SK-N-SH (cell line): ENCODE data around the gene GRB10. TPM values are rescaled to one million over a fixed set of nuclear protein-coding genes. Genes with fewer than 3 reads are reported as not detected.

Experiments
- CTCF ChIA-PET: fragments of 300-600, 350-600 bp; formaldehyde crosslinking; extraction: SDS; loops from one replicate; lab custom pipeline; 2021; lab: Yijun Ruan, JAX
- POLR2A ChIA-PET: fragments of 350-600 bp; sonication (Branson Sonifier 250); formaldehyde crosslinking; extraction: SDS; loops from one replicate; lab custom pipeline; 2020; ENCODE audit warnings: antibody characterized with exemption, inconsistent platforms; lab: Yijun Ruan, JAX
- DNase-seq: peaks from one replicate; pipeline ENCODE4 v3.0.0; 2012
- H2AFZ ChIP-seq: fragments of 200-600 bp; sonication (generic); 2 replicates; pipeline ENCODE4 v1.8.1; 2016; ENCODE audit warnings: antibody characterized with exemption, mild to moderate bottlenecking, low read depth
- H3F3A ChIP-seq: fragments of 200-600 bp; sonication (generic); replicated peaks from 2 replicates; pipeline ENCODE3; 2016; ENCODE audit warnings: antibody characterized with exemption, mild to moderate bottlenecking; ENCODE audit not compliant: insufficient read depth
- H3K27ac ChIP-seq, 2 experiments: fragments of 200-500 bp in 1 of 2; fragments of 200-600 bp in 1 of 2; sonication (Bioruptor generic) in 1 of 2; sonication (generic), shearing (Covaris generic) in 1 of 2; 2 replicates each; pipeline versions ENCODE4 v1.5.1 to v1.6.1; 2014 to 2016; ENCODE audit warnings: low read depth in 2 of 2, inconsistent platforms in 1 of 2, low read length in 1 of 2, mild to moderate bottlenecking in 1 of 2, mixed read lengths in 1 of 2
- H3K27me3 ChIP-seq: fragments of 200-600 bp; sonication (generic), shearing (Covaris generic); 2 replicates; pipeline ENCODE4 v1.6.1; 2016; ENCODE audit warnings: mixed run types; ENCODE audit not compliant: insufficient read depth
- H3K36me3 ChIP-seq, 2 experiments: fragments of 200-500 bp in 1 of 2; fragments of 200-600 bp in 1 of 2; sonication (Bioruptor generic) in 1 of 2; sonication (generic) in 1 of 2; replicated peaks in 1 of 2; 2 replicates each; pipeline versions ENCODE3 to v1.5.1; 2014 to 2016; ENCODE audit warnings: low read length in 1 of 2, mild to moderate bottlenecking in 1 of 2; ENCODE audit not compliant: insufficient read depth in 2 of 2, control insufficient read depth in 1 of 2
- H3K4me1 ChIP-seq, 2 experiments: fragments of 200-500 bp in 1 of 2; fragments of 200-600 bp in 1 of 2; sonication (Bioruptor generic) in 1 of 2; sonication (generic), shearing (Covaris generic) in 1 of 2; 2 replicates each; pipeline versions ENCODE4 v1.5.1 to v1.6.1; 2014 to 2016; ENCODE audit warnings: low read depth in 1 of 2, low read length in 1 of 2, mixed run types in 1 of 2; ENCODE audit not compliant: insufficient read depth in 2 of 2, control insufficient read depth in 1 of 2
- H3K4me2 ChIP-seq: fragments of 200-600 bp; sonication (generic), shearing (Covaris generic); 2 replicates; pipeline ENCODE4 v1.6.1; 2017; ENCODE audit warnings: mixed run types
- H3K4me3 ChIP-seq, 2 experiments: fragments of 200-500 bp in 1 of 2; fragments of 200-600 bp in 1 of 2; sonication (Bioruptor generic) in 1 of 2; sonication (generic), shearing (Covaris generic) in 1 of 2; 2 replicates each; pipeline versions ENCODE4 v1.5.1 to v1.8.1; 2014 to 2016; ENCODE audit warnings: low read depth in 2 of 2, inconsistent platforms in 1 of 2, low read length in 1 of 2, mild to moderate bottlenecking in 1 of 2, mixed read lengths in 1 of 2, moderate library complexity in 1 of 2
- H3K79me2 ChIP-seq: fragments of 200-600 bp; sonication (generic); 2 replicates; pipeline ENCODE4 v1.8.1; 2017; ENCODE audit warnings: mild to moderate bottlenecking; ENCODE audit not compliant: insufficient read depth
- H3K9ac ChIP-seq: fragments of 200-600 bp; sonication (generic); 2 replicates; pipeline ENCODE4 v1.6.1; 2017; ENCODE audit warnings: mixed run types
- H3K9me2 ChIP-seq: fragments of 200-600 bp; sonication (generic); 2 replicates; pipeline ENCODE4 v1.6.1; 2017; ENCODE audit warnings: mixed run types
- H3K9me3 ChIP-seq: fragments of 200-600 bp; sonication (generic); 2 replicates; pipeline ENCODE4 v1.6.1; 2017; ENCODE audit warnings: mixed run types, mild to moderate bottlenecking, moderate library complexity
- H4K20me1 ChIP-seq: fragments of 200-600 bp; sonication (generic); 2 replicates; pipeline ENCODE4 v1.6.1; 2017; ENCODE audit warnings: mild to moderate bottlenecking, mixed run types; ENCODE audit not compliant: insufficient read depth
- EP300 ChIP-seq, 2 experiments: IDR thresholded peaks; 2 replicates each; pipeline versions ENCODE4 v1.4.0 to v1.6.1; 2012; ENCODE audit warnings: borderline replicate concordance in 1 of 2, low read depth in 1 of 2, low read length in 1 of 2
- EZH2phosphoT487 ChIP-seq: fragments of 200-600 bp; sonication (generic); IDR thresholded peaks from 2 replicates; pipeline ENCODE4 v1.6.1; 2017; ENCODE audit warnings: low read depth, mixed run types, mild to moderate bottlenecking, antibody characterized with exemption, moderate library complexity, borderline replicate concordance
- FOXJ3 ChIP-seq: sonication (generic); formaldehyde crosslinking; IDR thresholded peaks from 2 replicates; pipeline ENCODE4 v1.5.1; 2020; ENCODE audit warnings: mild to moderate bottlenecking, missing genetic modification reagents
- FOXM1 ChIP-seq: IDR thresholded peaks from 2 replicates; pipeline ENCODE4 v1.4.0; 2012; ENCODE audit warnings: low read depth, mild to moderate bottlenecking
- GATA2 ChIP-seq: sonication (generic); formaldehyde crosslinking; IDR thresholded peaks from 2 replicates; pipeline ENCODE4 v1.5.0; 2020; ENCODE audit warnings: mild to moderate bottlenecking, missing genetic modification reagents
- MXI1 ChIP-seq: IDR thresholded peaks from 2 replicates; pipeline ENCODE4 v1.6.1; 2012; ENCODE audit warnings: mild to moderate bottlenecking, low read depth, low read length, improper control_type of control experiment
- NRF1 ChIP-seq: IDR thresholded peaks from 2 replicates; pipeline ENCODE4 v1.6.1; 2012; ENCODE audit warnings: low read depth, mild to moderate bottlenecking, low read length
- RAD21 ChIP-seq: IDR thresholded peaks from 2 replicates; pipeline ENCODE4 v1.6.1; 2012; ENCODE audit warnings: mild to moderate bottlenecking, low read length
- RCOR1 ChIP-seq: fragments of 150-350 bp; IDR thresholded peaks from 2 replicates; pipeline ENCODE4 v1.6.1; 2017; ENCODE audit warnings: antibody characterized with exemption, low read length
- RFX5 ChIP-seq: IDR thresholded peaks from 2 replicates; pipeline ENCODE4 v1.6.1; 2012; ENCODE audit warnings: mild to moderate bottlenecking, improper control_type of control experiment, low read length
- YY1 ChIP-seq: IDR thresholded peaks from 2 replicates; pipeline ENCODE4 v1.4.0; 2012; ENCODE audit warnings: low read depth, mild to moderate bottlenecking
- WGBS: methylation state at CpG from one replicate; pipeline ENCODE4 v1.1.6; 2017; ENCODE audit warnings: low lambda C conversion rate; 5-methylcytosine and 5-hydroxymethylcytosine counted together
- polyA plus RNA-seq, 3 experiments: library from polyadenylated mRNA; depleted of rRNA; stranded (reverse); fragments of >200 nt; gene quantifications; 2 replicates each; pipeline ENCODE4 v1.2.3, GENCODE V29; 2012
- TF ChIP-seq, protein P1 (sequence below): IDR thresholded peaks from 2 replicates; pipeline ENCODE4; 2012
- TF ChIP-seq, protein P2 (sequence below): fragments of 200-600 bp; sonication (generic); IDR thresholded peaks from 2 replicates; pipeline ENCODE4 v1.6.1; 2017; ENCODE audit warnings: antibody characterized with exemption, mild to moderate bottlenecking, moderate library complexity
- TF ChIP-seq, protein P3 (sequence below): IDR thresholded peaks from 2 replicates; pipeline ENCODE4 v1.4.0; 2012; ENCODE audit warnings: low read depth, borderline replicate concordance

Gene GRB10
- polyA plus RNA-seq, 1 of the 3 experiments (the other 2 are of a cell fraction), result 5.1 TPM

DNA sequence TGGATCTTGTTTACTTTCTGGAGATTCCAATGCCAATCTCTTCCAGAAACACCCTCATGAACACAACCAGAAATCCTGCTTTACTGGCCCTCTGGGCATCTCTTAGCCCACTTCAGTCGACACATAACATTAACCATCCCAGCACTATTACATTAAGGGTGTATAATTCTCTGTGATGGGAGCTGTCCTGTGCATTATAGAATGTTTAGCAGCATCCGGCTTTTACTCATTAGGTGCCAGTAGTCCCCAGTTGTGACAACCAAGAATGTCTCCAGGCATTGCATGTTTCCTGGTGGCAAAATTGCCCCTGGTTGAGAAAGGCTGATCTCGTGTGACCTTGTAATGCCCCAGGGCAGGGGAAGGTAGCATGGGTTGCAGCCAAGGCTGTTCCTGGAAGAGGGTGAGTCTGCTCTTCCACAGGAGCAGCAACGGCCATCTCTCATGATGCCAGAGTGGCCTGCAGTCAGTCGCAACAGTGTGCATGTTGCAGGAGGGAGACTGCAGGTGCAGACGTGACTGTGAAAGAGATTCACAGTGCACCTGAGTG, 214.9 kb downstream of the GRB10 start:
- Histone ChIP-seq H3K9me3 (no peaks in the 10 kb centered on the region), H4K20me1 (no peaks in the 10 kb centered on the region), H3K4me1 (peaks cover 0 to 41% of the 10 kb centered on the region in 2 experiments; a peak in 2 of 4 replicates), H3K4me3 (no peak overlapping the region), H3K9ac (no peak overlapping the region), H3K9me2 (no peaks in the 10 kb centered on the region), H3K27ac (peak overlapping the region in 1 of 2 experiments; percentile 96; a peak in 2 of 4 replicates), H3K4me2 (no peak overlapping the region), H3K79me2 (no peaks in the 10 kb centered on the region), H3K36me3 (no peaks in the 10 kb centered on the region), H2AFZ (no peak overlapping the region), H3F3A (no peaks in the 10 kb centered on the region), H3K27me3 (peaks cover 17% of the 10 kb centered on the region; the same call in 1 of the 2 replicates)
- peak; percentile 42 for DNase-seq
- ChIA-PET CTCF (interaction anchor here (2.2 to 5.2 kb wide), 4 partner anchors 28 to 151 kb away, joined by 6 to 26 read pairs (median 8); no protein-coding TSS in a partner anchor), POLR2A (interaction anchor here (0.6 to 2.4 kb wide), 5 partner anchors 8 to 108 kb away, joined by 3 to 10 read pairs (median 3); no protein-coding TSS in a partner anchor)
- TF ChIP-seq RCOR1, result peak; percentile 85; the same call in 1 of the 2 replicates
- TF ChIP-seq GATA2 (CRISPR knock-in tag), result peak; percentile 48; the same call in 1 of the 2 replicates
- TF ChIP-seq MXI1, result 0 out of 2 replicates have a peak, but pooled peaks have one; percentile 21
- TF ChIP-seq FOXJ3 (CRISPR knock-in tag), result peak; percentile 84
- TF ChIP-seq, protein P1, sequence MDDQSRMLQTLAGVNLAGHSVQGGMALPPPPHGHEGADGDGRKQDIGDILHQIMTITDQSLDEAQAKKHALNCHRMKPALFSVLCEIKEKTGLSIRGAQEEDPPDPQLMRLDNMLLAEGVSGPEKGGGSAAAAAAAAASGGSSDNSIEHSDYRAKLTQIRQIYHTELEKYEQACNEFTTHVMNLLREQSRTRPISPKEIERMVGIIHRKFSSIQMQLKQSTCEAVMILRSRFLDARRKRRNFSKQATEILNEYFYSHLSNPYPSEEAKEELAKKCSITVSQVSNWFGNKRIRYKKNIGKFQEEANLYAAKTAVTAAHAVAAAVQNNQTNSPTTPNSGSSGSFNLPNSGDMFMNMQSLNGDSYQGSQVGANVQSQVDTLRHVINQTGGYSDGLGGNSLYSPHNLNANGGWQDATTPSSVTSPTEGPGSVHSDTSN, result no peak
- TF ChIP-seq NRF1, result no peak
- no peak for TF ChIP-seq YY1
- peak in 1 of 2 experiments; percentile 80; a peak in 2 of 4 replicates for TF ChIP-seq EP300 (IDR thresholded peaks at IDR 0.05; ENCODE audit: borderline replicate concordance in 1 of 2, low read depth in 1 of 2, low read length in 1 of 2)
- WGBS, result 23% methylated on average over 6 of the region's 6 CpGs

DNA sequence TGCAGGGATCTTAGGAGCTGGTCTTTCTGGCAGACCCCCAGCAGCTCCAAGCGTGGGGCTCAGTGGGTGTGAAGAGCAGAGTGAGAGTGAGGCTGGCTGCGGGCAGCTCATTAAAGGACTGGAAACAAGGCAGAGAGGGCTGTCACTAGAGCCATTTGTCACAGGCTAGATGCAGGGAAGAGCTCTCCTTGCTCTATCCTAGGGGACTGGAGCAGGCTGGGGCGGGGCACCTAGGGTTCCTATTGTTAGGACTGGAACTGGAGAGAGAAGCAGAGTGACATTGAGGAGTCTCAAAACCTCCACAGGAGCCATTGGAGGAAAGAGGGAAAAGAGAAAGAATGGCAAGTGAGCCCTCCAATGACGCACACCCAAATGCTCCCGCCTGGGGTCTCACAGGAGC, 216.7 kb downstream of the GRB10 start:
- Histone ChIP-seq H3K4me3 (no peak overlapping the region), H3K27me3 (peaks cover 20% of the 10 kb centered on the region; the same call in 1 of the 2 replicates), H3F3A (no peaks in the 10 kb centered on the region), H3K27ac (peak overlapping the region in 1 of 2 experiments; percentile 47; a peak in 1 of 4 replicates), H3K9ac (no peak overlapping the region), H3K9me3 (no peaks in the 10 kb centered on the region), H3K36me3 (no peaks in the 10 kb centered on the region), H3K4me2 (no peak overlapping the region), H3K79me2 (no peaks in the 10 kb centered on the region), H3K4me1 (peaks cover 0 to 59% of the 10 kb centered on the region in 2 experiments; a peak in 2 of 4 replicates), H4K20me1 (no peaks in the 10 kb centered on the region), H3K9me2 (no peaks in the 10 kb centered on the region), H2AFZ (no peak overlapping the region)
- no peak for DNase-seq
- ChIA-PET POLR2A (interaction anchor here (1.1 to 1.8 kb wide), 2 partner anchors 11 to 58 kb away, joined by 5 to 6 read pairs; no protein-coding TSS in a partner anchor), CTCF (interaction anchor here (0.8 to 5.2 kb wide), 7 partner anchors 26 to 360 kb away, joined by 3 to 26 read pairs (median 3); no protein-coding TSS in a partner anchor)
- 39% methylated on average over 5 of the region's 5 CpGs for WGBS
- no peak for TF ChIP-seq FOXM1
- no peak for TF ChIP-seq EZH2phosphoT487
- no peak for TF ChIP-seq EP300 (IDR thresholded peaks at IDR 0.05; ENCODE audit: borderline replicate concordance in 1 of 2, low read depth in 1 of 2, low read length in 1 of 2)
- no peak for TF ChIP-seq YY1
- TF ChIP-seq FOXJ3 (CRISPR knock-in tag), result no peak
- no peak for TF ChIP-seq GATA2 (CRISPR knock-in tag)
- no peak for TF ChIP-seq RAD21
- TF ChIP-seq, protein P2, sequence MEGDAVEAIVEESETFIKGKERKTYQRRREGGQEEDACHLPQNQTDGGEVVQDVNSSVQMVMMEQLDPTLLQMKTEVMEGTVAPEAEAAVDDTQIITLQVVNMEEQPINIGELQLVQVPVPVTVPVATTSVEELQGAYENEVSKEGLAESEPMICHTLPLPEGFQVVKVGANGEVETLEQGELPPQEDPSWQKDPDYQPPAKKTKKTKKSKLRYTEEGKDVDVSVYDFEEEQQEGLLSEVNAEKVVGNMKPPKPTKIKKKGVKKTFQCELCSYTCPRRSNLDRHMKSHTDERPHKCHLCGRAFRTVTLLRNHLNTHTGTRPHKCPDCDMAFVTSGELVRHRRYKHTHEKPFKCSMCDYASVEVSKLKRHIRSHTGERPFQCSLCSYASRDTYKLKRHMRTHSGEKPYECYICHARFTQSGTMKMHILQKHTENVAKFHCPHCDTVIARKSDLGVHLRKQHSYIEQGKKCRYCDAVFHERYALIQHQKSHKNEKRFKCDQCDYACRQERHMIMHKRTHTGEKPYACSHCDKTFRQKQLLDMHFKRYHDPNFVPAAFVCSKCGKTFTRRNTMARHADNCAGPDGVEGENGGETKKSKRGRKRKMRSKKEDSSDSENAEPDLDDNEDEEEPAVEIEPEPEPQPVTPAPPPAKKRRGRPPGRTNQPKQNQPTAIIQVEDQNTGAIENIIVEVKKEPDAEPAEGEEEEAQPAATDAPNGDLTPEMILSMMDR, result no peak
- TF ChIP-seq, protein P3, sequence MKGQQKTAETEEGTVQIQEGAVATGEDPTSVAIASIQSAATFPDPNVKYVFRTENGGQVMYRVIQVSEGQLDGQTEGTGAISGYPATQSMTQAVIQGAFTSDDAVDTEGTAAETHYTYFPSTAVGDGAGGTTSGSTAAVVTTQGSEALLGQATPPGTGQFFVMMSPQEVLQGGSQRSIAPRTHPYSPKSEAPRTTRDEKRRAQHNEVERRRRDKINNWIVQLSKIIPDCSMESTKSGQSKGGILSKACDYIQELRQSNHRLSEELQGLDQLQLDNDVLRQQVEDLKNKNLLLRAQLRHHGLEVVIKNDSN, result no peak
- TF ChIP-seq MXI1, result no peak
- no peak for TF ChIP-seq RFX5
